Mucosa of rectum (tissue), 2 donors: ENCODE data around the gene NCAPH2.

Experiments
- H3K27ac ChIP-seq, 2 donors: one replicate each; pipeline ENCODE4 v1.7.0; 2013; ENCODE audit warnings: inconsistent platforms in 2 of 2, low read depth in 2 of 2, low read length in 2 of 2
- H3K27me3 ChIP-seq, 2 donors: one replicate each; pipeline ENCODE4 v1.7.0; 2013; ENCODE audit warnings: low read length in 2 of 2; ENCODE audit not compliant: control insufficient read depth in 2 of 2, insufficient read depth in 2 of 2
- H3K36me3 ChIP-seq, 2 donors: one replicate each; pipeline ENCODE4 v1.7.0; 2013; ENCODE audit warnings: low read length in 2 of 2; ENCODE audit not compliant: control insufficient read depth in 2 of 2, insufficient read depth in 2 of 2
- H3K4me1 ChIP-seq, 2 donors: one replicate each; pipeline ENCODE4 v1.7.0; 2013; ENCODE audit warnings: low read length in 2 of 2, mild to moderate bottlenecking in 1 of 2; ENCODE audit not compliant: control insufficient read depth in 2 of 2, insufficient read depth in 2 of 2
- H3K4me3 ChIP-seq, 2 donors: one replicate each; pipeline ENCODE4 v1.7.0; 2013; ENCODE audit warnings: low read length in 2 of 2
- H3K9ac ChIP-seq, 2 donors: one replicate each; pipeline ENCODE4 v1.7.0; 2013; ENCODE audit warnings: low read length in 2 of 2, low read depth in 1 of 2, mild to moderate bottlenecking in 1 of 2
- H3K9me3 ChIP-seq, 2 donors: one replicate each; pipeline ENCODE4 v1.7.0; 2013; ENCODE audit warnings: low read length in 2 of 2; ENCODE audit not compliant: control insufficient read depth in 2 of 2
- donor health status: healthy.
- donor health status: Normal muscosa, but diverticular disease.

The NCAPH2 gene

GRCh38 chr22:50483556-50483955, 24.5 kb upstream of the NCAPH2 start:
- Histone ChIP-seq H3K9me3 (no peaks in the 10 kb centered on the region), H3K27ac (no peak overlapping the region), H3K4me3 (no peak overlapping the region), H3K9ac (no peak overlapping the region), H3K27me3 (peaks cover 6 to 8% of the 10 kb centered on the region in 2 donors), H3K4me1 (peaks cover 13 to 21% of the 10 kb centered on the region in 2 donors), H3K36me3 (no peaks in the 10 kb centered on the region)

DNA sequence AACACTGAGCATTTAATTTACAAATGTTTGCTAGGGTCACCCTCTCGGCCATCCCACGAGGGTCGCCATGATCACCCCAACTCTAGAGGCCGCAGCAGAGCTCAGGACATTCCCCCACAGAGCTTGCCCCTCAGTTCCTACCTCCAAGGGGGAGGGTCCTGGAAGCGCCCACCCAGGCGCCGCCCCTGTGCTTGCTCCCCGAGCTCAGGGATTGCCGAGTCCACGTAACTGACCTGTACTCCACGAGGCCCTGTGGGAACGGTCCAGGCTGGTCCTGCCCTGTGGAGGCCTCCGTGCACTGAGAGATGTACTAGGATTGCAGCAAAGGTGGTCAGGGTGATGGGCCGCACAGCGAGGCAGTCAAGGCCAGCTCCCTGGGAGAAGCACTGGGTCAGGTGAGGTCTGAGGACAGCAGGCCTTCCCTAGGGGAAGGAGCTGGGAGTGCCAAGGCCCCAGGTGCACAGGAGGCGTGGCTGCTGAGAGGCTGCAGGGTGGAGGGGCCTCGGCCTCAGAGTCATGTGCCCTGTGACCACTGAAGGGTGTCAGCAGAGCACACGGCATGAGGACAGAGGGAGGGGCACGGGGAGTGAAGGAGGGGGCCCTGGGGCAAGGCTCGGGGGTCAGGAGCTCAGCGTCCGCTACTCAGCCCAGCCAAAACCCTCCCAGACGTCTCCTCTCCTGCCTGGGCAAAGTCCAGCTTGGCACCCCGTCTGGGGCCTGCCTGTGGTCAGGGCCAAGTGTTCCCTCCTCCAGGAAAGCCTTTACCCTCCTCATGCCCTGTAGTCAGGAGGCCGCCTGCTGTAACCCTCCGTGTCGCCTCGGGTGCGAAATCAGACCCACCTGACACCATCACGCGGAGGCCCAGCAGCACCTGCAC, 23.8 kb upstream of the NCAPH2 start:
- peaks cover 13 to 21% of the 10 kb centered on the region in 2 donors for H3K4me1 ChIP-seq
- H3K27ac ChIP-seq, result peak overlapping the region in 1 of 2 donors; percentile 37
- H3K9ac ChIP-seq, result peak overlapping the region in 1 of 2 donors; percentile 10
- H3K9me3 ChIP-seq, result no peaks in the 10 kb centered on the region
- no peak overlapping the region for H3K4me3 ChIP-seq
- no peaks in the 10 kb centered on the region for H3K36me3 ChIP-seq
- H3K27me3 ChIP-seq, result peaks cover 6 to 8% of the 10 kb centered on the region in 2 donors

- Histone ChIP-seq H3K27me3 (peaks cover 1 to 2% of the 10 kb centered on the region in 2 donors), H3K36me3 (no peaks in the 10 kb centered on the region)
Measured at GRCh38 chr22:50485221-50486131, 22.5 kb upstream of the NCAPH2 start.

GRCh38 chr22:50486561-50487289, 21.3 kb upstream of the NCAPH2 start, which contains the start of gene MIOX:
TSS of gene MIOX (plus strand) at chr22:50486859. CDS start at chr22:50486898, 39 bp downstream.
- H3K9ac ChIP-seq, result no peak within 1 kb of the TSS
- H3K9me3 ChIP-seq, result no peaks in the 10 kb centered on the region
- no peaks in the 10 kb centered on the region for H3K36me3 ChIP-seq
- H3K4me3 ChIP-seq, result no peak within 1 kb of the TSS
- no peak within 1 kb of the TSS for H3K27ac ChIP-seq
- H3K4me1 ChIP-seq, result peaks cover 9 to 17% of the 10 kb centered on the region in 2 donors
- H3K27me3 ChIP-seq, result peaks cover 0 to 1% of the 10 kb centered on the region in 2 donors

More at GRCh38 chr22:50485221-50486131, 22.5 kb upstream of the NCAPH2 start:
- Histone ChIP-seq H3K9ac (no peak overlapping the region), H3K27ac (no peak overlapping the region), H3K4me3 (no peak overlapping the region), H3K4me1 (peaks cover 13 to 21% of the 10 kb centered on the region in 2 donors), H3K9me3 (no peaks in the 10 kb centered on the region)

DNA sequence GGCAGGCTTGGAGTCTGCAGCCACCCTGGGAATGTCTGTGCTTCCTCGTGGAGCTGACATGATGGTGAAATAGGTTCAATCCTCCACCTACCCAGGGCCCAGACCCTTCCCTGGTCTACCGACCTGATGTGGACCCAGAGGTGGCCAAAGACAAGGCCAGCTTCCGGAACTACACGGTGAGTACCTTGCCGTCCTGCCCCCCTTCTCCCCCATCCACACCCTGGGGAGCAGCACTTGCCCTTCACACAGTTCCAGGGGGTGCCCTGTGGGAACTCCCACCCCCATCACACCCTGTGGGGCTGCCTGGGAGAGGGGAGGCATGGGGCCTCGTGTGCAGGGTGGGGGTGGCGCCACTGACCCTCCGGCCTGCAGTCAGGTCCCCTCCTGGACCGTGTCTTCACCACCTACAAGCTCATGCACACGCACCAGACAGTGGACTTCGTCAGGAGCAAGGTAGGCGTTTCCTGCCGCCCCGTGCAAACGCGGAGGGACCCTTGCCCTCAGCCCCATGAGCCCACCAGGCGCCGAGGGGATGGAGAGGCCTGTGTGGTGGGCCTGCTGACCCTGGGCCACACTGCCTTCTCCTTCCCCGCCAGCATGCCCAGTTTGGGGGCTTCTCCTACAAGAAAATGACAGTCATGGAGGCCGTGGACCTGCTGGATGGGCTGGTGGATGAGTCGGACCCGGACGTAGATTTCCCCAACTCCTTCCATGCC, 20.6 kb upstream of the NCAPH2 start:
- Histone ChIP-seq H3K27ac (no peak overlapping the region), H3K4me1 (peaks cover 5 to 12% of the 10 kb centered on the region in 2 donors), H3K4me3 (no peak overlapping the region), H3K9me3 (no peaks in the 10 kb centered on the region), H3K36me3 (no peaks in the 10 kb centered on the region), H3K27me3 (no peaks in the 10 kb centered on the region), H3K9ac (no peak overlapping the region)

- no peak overlapping the region for H3K9ac ChIP-seq
- no peak overlapping the region for H3K27ac ChIP-seq
- no peaks in the 10 kb centered on the region for H3K36me3 ChIP-seq
- peaks cover 5 to 12% of the 10 kb centered on the region in 2 donors for H3K4me1 ChIP-seq
- no peaks in the 10 kb centered on the region for H3K9me3 ChIP-seq
- H3K27me3 ChIP-seq, result no peaks in the 10 kb centered on the region
- no peak overlapping the region for H3K4me3 ChIP-seq
Measured at GRCh38 chr22:50488006-50488677, 19.9 kb upstream of the NCAPH2 start.

DNA sequence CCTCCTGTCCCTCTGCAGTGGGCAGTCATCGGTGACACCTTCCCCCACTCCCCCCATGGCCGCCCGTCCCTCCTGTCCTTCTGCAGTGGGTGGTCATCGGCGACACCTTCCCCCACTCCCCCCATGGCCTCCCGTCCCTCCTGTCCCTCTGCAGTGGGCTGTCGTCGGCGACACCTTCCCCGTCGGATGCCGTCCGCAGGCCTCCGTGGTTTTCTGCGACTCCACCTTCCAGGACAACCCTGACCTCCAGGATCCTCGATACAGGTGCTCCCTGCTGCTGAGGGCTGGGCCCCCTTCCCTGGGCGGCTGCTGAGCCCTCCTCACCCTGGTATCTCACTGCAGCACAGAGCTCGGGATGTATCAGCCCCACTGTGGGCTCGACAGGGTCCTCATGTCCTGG, 19.1 kb upstream of the NCAPH2 start:
- Histone ChIP-seq H3K36me3 (no peaks in the 10 kb centered on the region), H3K27me3 (no peaks in the 10 kb centered on the region), H3K4me3 (no peak overlapping the region), H3K27ac (no peak overlapping the region), H3K4me1 (peaks cover 4 to 8% of the 10 kb centered on the region in 2 donors), H3K9me3 (no peaks in the 10 kb centered on the region), H3K9ac (no peak overlapping the region)

DNA sequence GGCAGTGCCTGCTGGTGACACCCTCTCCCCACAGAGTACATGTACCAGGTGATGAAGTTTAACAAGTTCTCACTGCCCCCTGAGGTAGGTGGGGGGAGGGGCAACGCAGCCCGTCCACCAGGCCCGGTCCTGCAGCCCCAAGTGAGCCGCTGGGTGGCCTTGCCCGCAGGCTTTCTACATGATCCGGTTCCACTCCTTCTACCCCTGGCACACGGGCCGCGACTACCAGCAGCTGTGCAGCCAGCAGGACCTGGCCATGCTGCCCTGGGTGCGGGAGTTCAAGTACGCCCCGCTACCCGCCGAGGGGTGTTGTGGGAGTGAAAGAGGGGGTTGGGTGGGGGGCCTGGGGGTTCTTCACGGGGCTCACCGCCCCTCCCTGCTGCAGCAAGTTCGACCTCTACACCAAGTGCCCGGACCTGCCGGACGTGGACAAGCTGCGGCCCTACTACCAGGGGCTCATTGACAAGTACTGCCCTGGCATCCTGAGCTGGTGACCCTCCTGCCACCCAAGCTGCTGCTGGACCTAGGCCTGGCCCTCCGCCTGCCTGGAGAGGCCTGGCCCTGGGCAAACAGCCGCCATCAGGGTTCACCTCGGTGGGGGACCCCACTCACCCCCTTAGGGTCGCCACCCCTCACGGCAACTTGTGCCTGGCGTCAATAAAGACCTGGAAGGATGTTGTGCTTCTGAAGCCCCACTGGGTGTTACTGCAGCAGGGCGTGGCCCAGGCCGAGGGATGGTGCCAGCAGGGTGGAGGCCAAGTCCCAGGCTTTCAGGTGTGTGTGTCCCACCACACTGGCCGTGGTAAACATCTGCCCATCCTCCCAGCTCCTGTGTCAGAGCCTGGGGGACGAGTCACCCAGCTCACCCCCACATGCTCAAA, 18.4 kb upstream of the NCAPH2 start:
- H3K9ac ChIP-seq, result no peak overlapping the region
- peaks cover 0 to 1% of the 10 kb centered on the region in 2 donors for H3K4me1 ChIP-seq
- no peak overlapping the region for H3K27ac ChIP-seq
- H3K27me3 ChIP-seq, result no peaks in the 10 kb centered on the region
- no peak overlapping the region for H3K4me3 ChIP-seq
- H3K36me3 ChIP-seq, result no peaks in the 10 kb centered on the region
- H3K9me3 ChIP-seq, result no peaks in the 10 kb centered on the region
